SK-N-SH (cell line): ENCODE measurements around the gene SECISBP2L. TPM values are rescaled to one million over a fixed set of nuclear protein-coding genes. Genes with fewer than 3 reads are reported as not detected.

Experiments used
- CTCF ChIA-PET: fragments of 300-600, 350-600 bp; formaldehyde crosslinking; extraction: SDS; loops from one replicate; lab custom pipeline; 2021; lab: Yijun Ruan, JAX
- POLR2A ChIA-PET: fragments of 350-600 bp; sonication (Branson Sonifier 250); formaldehyde crosslinking; extraction: SDS; loops from one replicate; lab custom pipeline; 2020; ENCODE audit warnings: antibody characterized with exemption, inconsistent platforms; lab: Yijun Ruan, JAX
- DNase-seq: peaks from one replicate; pipeline ENCODE4 v3.0.0; 2012
- H2AFZ ChIP-seq: fragments of 200-600 bp; sonication (generic); 2 replicates; pipeline ENCODE4 v1.8.1; 2016; ENCODE audit warnings: antibody characterized with exemption, mild to moderate bottlenecking, low read depth
- H3F3A ChIP-seq: fragments of 200-600 bp; sonication (generic); replicated peaks from 2 replicates; pipeline ENCODE3; 2016; ENCODE audit warnings: antibody characterized with exemption, mild to moderate bottlenecking; ENCODE audit not compliant: insufficient read depth
- H3K27ac ChIP-seq, 2 experiments: fragments of 200-500 bp in 1 of 2; fragments of 200-600 bp in 1 of 2; sonication (Bioruptor generic) in 1 of 2; sonication (generic), shearing (Covaris generic) in 1 of 2; 2 replicates each; pipeline versions ENCODE4 v1.5.1 to v1.6.1; 2014 to 2016; ENCODE audit warnings: low read depth in 2 of 2, inconsistent platforms in 1 of 2, low read length in 1 of 2, mild to moderate bottlenecking in 1 of 2, mixed read lengths in 1 of 2
- H3K27me3 ChIP-seq: fragments of 200-600 bp; sonication (generic), shearing (Covaris generic); 2 replicates; pipeline ENCODE4 v1.6.1; 2016; ENCODE audit warnings: mixed run types; ENCODE audit not compliant: insufficient read depth
- H3K36me3 ChIP-seq, 2 experiments: fragments of 200-500 bp in 1 of 2; fragments of 200-600 bp in 1 of 2; sonication (Bioruptor generic) in 1 of 2; sonication (generic) in 1 of 2; replicated peaks in 1 of 2; 2 replicates each; pipeline versions ENCODE3 to v1.5.1; 2014 to 2016; ENCODE audit warnings: low read length in 1 of 2, mild to moderate bottlenecking in 1 of 2; ENCODE audit not compliant: insufficient read depth in 2 of 2, control insufficient read depth in 1 of 2
- H3K4me1 ChIP-seq, 2 experiments: fragments of 200-500 bp in 1 of 2; fragments of 200-600 bp in 1 of 2; sonication (Bioruptor generic) in 1 of 2; sonication (generic), shearing (Covaris generic) in 1 of 2; 2 replicates each; pipeline versions ENCODE4 v1.5.1 to v1.6.1; 2014 to 2016; ENCODE audit warnings: low read depth in 1 of 2, low read length in 1 of 2, mixed run types in 1 of 2; ENCODE audit not compliant: insufficient read depth in 2 of 2, control insufficient read depth in 1 of 2
- H3K4me2 ChIP-seq: fragments of 200-600 bp; sonication (generic), shearing (Covaris generic); 2 replicates; pipeline ENCODE4 v1.6.1; 2017; ENCODE audit warnings: mixed run types
- H3K4me3 ChIP-seq, 2 experiments: fragments of 200-500 bp in 1 of 2; fragments of 200-600 bp in 1 of 2; sonication (Bioruptor generic) in 1 of 2; sonication (generic), shearing (Covaris generic) in 1 of 2; 2 replicates each; pipeline versions ENCODE4 v1.5.1 to v1.8.1; 2014 to 2016; ENCODE audit warnings: low read depth in 2 of 2, inconsistent platforms in 1 of 2, low read length in 1 of 2, mild to moderate bottlenecking in 1 of 2, mixed read lengths in 1 of 2, moderate library complexity in 1 of 2
- H3K79me2 ChIP-seq: fragments of 200-600 bp; sonication (generic); 2 replicates; pipeline ENCODE4 v1.8.1; 2017; ENCODE audit warnings: mild to moderate bottlenecking; ENCODE audit not compliant: insufficient read depth
- H3K9ac ChIP-seq: fragments of 200-600 bp; sonication (generic); 2 replicates; pipeline ENCODE4 v1.6.1; 2017; ENCODE audit warnings: mixed run types
- H3K9me2 ChIP-seq: fragments of 200-600 bp; sonication (generic); 2 replicates; pipeline ENCODE4 v1.6.1; 2017; ENCODE audit warnings: mixed run types
- H3K9me3 ChIP-seq: fragments of 200-600 bp; sonication (generic); 2 replicates; pipeline ENCODE4 v1.6.1; 2017; ENCODE audit warnings: mixed run types, mild to moderate bottlenecking, moderate library complexity
- H4K20me1 ChIP-seq: fragments of 200-600 bp; sonication (generic); 2 replicates; pipeline ENCODE4 v1.6.1; 2017; ENCODE audit warnings: mild to moderate bottlenecking, mixed run types; ENCODE audit not compliant: insufficient read depth
- CHD2 ChIP-seq: fragments of 150-350 bp; IDR thresholded peaks from 2 replicates; pipeline ENCODE4 v1.6.1; 2018; ENCODE audit warnings: low read length; ENCODE audit not compliant: partially characterized antibody
- EP300 ChIP-seq, 2 experiments: IDR thresholded peaks; 2 replicates each; pipeline versions ENCODE4 v1.4.0 to v1.6.1; 2012; ENCODE audit warnings: borderline replicate concordance in 1 of 2, low read depth in 1 of 2, low read length in 1 of 2
- EZH2phosphoT487 ChIP-seq: fragments of 200-600 bp; sonication (generic); IDR thresholded peaks from 2 replicates; pipeline ENCODE4 v1.6.1; 2017; ENCODE audit warnings: low read depth, mixed run types, mild to moderate bottlenecking, antibody characterized with exemption, moderate library complexity, borderline replicate concordance
- FOXJ3 ChIP-seq: sonication (generic); formaldehyde crosslinking; IDR thresholded peaks from 2 replicates; pipeline ENCODE4 v1.5.1; 2020; ENCODE audit warnings: mild to moderate bottlenecking, missing genetic modification reagents
- FOXM1 ChIP-seq: IDR thresholded peaks from 2 replicates; pipeline ENCODE4 v1.4.0; 2012; ENCODE audit warnings: low read depth, mild to moderate bottlenecking
- GABPA ChIP-seq: IDR thresholded peaks from 2 replicates; pipeline ENCODE4 v1.4.0; 2012; ENCODE audit warnings: low read depth, mild to moderate bottlenecking
- JUND ChIP-seq: IDR thresholded peaks from 2 replicates; pipeline ENCODE4 v1.4.0; 2012
- MEF2A ChIP-seq: IDR thresholded peaks from 2 replicates; pipeline ENCODE4 v1.4.0; 2012; ENCODE audit warnings: low read depth, borderline replicate concordance
- NRF1 ChIP-seq: IDR thresholded peaks from 2 replicates; pipeline ENCODE4 v1.6.1; 2012; ENCODE audit warnings: low read depth, mild to moderate bottlenecking, low read length
- RAD21 ChIP-seq: IDR thresholded peaks from 2 replicates; pipeline ENCODE4 v1.6.1; 2012; ENCODE audit warnings: mild to moderate bottlenecking, low read length
- RCOR1 ChIP-seq: fragments of 150-350 bp; IDR thresholded peaks from 2 replicates; pipeline ENCODE4 v1.6.1; 2017; ENCODE audit warnings: antibody characterized with exemption, low read length
- RFX5 ChIP-seq: IDR thresholded peaks from 2 replicates; pipeline ENCODE4 v1.6.1; 2012; ENCODE audit warnings: mild to moderate bottlenecking, improper control_type of control experiment, low read length
- SIN3A ChIP-seq: IDR thresholded peaks from 2 replicates; pipeline ENCODE4 v1.6.1; 2012; ENCODE audit warnings: low read depth, mild to moderate bottlenecking, low read length, moderate library complexity, borderline replicate concordance
- WGBS: methylation state at CpG from one replicate; pipeline ENCODE4 v1.1.6; 2017; ENCODE audit warnings: low lambda C conversion rate; 5-methylcytosine and 5-hydroxymethylcytosine counted together
- polyA plus RNA-seq, 3 experiments: library from polyadenylated mRNA; depleted of rRNA; stranded (reverse); fragments of >200 nt; gene quantifications; 2 replicates each; pipeline ENCODE4 v1.2.3, GENCODE V29; 2012
- TF ChIP-seq, protein P1 (sequence below): IDR thresholded peaks from 2 replicates; pipeline ENCODE4; 2012
- TF ChIP-seq, protein P2 (sequence below): IDR thresholded peaks from 2 replicates; pipeline ENCODE4 v1.4.0; 2012; ENCODE audit warnings: low read depth, borderline replicate concordance
- TF ChIP-seq, protein P3 (sequence below): fragments of 200-600 bp; sonication (generic); IDR thresholded peaks from 2 replicates; pipeline ENCODE4 v1.6.1; 2017; ENCODE audit warnings: antibody characterized with exemption, mild to moderate bottlenecking, moderate library complexity
- TF ChIP-seq, protein P4 (sequence below): IDR thresholded peaks from 2 replicates; pipeline ENCODE4 v1.6.1; 2012; ENCODE audit warnings: mild to moderate bottlenecking, low read depth, low read length, moderate library complexity

SECISBP2L gene
- polyA plus RNA-seq, 1 of the 3 experiments (the other 2 are of a cell fraction) = 6.0 TPM

DNA sequence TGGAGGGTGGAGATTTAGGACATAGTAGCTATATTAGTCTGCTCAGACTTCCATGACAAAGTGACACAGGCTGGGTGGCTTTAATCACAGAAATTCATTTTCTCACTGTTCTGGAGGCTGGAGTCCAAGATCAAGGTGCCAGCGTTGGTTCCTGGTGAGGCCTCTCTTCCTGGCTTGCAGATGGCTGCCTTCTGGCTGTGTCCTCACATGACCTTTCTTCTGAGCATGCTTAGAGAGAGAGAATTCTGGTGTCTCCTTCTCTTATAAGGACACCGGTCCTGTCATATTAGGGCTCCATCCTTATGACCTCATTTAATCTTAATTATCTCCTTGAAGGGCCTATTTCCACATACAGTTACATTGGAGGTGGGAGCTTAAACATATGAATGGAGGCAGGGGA is 67.6 kb downstream of the SECISBP2L start:
- no peak overlapping the region for H3K27ac ChIP-seq
- peaks cover 0 to 15% of the 10 kb centered on the region in 2 experiments; a peak in 2 of 4 replicates for H3K4me1 ChIP-seq
- no peaks in the 10 kb centered on the region for H3K9me3 ChIP-seq
- H3K27me3 ChIP-seq = no peaks in the 10 kb centered on the region
- H4K20me1 ChIP-seq = no peaks in the 10 kb centered on the region
- ChIA-PET CTCF (no interaction called here), POLR2A (no interaction called here)
- no peak overlapping the region for H3K4me2 ChIP-seq
- peaks cover 3% of the 10 kb centered on the region for H3F3A ChIP-seq
- DNase-seq = no peak
- no peak overlapping the region for H3K4me3 ChIP-seq
- H3K9me2 ChIP-seq = no peaks in the 10 kb centered on the region
- H3K36me3 ChIP-seq = no peaks in the 10 kb centered on the region
- no peak overlapping the region for H2AFZ ChIP-seq
- TF ChIP-seq FOXJ3 (CRISPR knock-in tag) = no peak
- no peak for TF ChIP-seq CHD2
- no peak for TF ChIP-seq JUND
- TF ChIP-seq GABPA = no peak
- TF ChIP-seq RFX5 = no peak
- no peak for TF ChIP-seq FOXM1
- no peak for TF ChIP-seq EZH2phosphoT487
- TF ChIP-seq SIN3A = no peak
- TF ChIP-seq RAD21 = no peak
- TF ChIP-seq, protein P1, sequence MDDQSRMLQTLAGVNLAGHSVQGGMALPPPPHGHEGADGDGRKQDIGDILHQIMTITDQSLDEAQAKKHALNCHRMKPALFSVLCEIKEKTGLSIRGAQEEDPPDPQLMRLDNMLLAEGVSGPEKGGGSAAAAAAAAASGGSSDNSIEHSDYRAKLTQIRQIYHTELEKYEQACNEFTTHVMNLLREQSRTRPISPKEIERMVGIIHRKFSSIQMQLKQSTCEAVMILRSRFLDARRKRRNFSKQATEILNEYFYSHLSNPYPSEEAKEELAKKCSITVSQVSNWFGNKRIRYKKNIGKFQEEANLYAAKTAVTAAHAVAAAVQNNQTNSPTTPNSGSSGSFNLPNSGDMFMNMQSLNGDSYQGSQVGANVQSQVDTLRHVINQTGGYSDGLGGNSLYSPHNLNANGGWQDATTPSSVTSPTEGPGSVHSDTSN = no peak
- no peak for TF ChIP-seq RCOR1
- TF ChIP-seq, protein P2, sequence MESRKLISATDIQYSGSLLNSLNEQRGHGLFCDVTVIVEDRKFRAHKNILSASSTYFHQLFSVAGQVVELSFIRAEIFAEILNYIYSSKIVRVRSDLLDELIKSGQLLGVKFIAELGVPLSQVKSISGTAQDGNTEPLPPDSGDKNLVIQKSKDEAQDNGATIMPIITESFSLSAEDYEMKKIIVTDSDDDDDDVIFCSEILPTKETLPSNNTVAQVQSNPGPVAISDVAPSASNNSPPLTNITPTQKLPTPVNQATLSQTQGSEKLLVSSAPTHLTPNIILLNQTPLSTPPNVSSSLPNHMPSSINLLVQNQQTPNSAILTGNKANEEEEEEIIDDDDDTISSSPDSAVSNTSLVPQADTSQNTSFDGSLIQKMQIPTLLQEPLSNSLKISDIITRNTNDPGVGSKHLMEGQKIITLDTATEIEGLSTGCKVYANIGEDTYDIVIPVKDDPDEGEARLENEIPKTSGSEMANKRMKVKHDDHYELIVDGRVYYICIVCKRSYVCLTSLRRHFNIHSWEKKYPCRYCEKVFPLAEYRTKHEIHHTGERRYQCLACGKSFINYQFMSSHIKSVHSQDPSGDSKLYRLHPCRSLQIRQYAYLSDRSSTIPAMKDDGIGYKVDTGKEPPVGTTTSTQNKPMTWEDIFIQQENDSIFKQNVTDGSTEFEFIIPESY = no peak
- no peak for TF ChIP-seq MEF2A
- TF ChIP-seq NRF1 = no peak
- TF ChIP-seq, protein P3, sequence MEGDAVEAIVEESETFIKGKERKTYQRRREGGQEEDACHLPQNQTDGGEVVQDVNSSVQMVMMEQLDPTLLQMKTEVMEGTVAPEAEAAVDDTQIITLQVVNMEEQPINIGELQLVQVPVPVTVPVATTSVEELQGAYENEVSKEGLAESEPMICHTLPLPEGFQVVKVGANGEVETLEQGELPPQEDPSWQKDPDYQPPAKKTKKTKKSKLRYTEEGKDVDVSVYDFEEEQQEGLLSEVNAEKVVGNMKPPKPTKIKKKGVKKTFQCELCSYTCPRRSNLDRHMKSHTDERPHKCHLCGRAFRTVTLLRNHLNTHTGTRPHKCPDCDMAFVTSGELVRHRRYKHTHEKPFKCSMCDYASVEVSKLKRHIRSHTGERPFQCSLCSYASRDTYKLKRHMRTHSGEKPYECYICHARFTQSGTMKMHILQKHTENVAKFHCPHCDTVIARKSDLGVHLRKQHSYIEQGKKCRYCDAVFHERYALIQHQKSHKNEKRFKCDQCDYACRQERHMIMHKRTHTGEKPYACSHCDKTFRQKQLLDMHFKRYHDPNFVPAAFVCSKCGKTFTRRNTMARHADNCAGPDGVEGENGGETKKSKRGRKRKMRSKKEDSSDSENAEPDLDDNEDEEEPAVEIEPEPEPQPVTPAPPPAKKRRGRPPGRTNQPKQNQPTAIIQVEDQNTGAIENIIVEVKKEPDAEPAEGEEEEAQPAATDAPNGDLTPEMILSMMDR = no peak
- TF ChIP-seq EP300 (IDR thresholded peaks at IDR 0.05; ENCODE audit: borderline replicate concordance in 1 of 2, low read depth in 1 of 2, low read length in 1 of 2) = no peak
- TF ChIP-seq, protein P4, sequence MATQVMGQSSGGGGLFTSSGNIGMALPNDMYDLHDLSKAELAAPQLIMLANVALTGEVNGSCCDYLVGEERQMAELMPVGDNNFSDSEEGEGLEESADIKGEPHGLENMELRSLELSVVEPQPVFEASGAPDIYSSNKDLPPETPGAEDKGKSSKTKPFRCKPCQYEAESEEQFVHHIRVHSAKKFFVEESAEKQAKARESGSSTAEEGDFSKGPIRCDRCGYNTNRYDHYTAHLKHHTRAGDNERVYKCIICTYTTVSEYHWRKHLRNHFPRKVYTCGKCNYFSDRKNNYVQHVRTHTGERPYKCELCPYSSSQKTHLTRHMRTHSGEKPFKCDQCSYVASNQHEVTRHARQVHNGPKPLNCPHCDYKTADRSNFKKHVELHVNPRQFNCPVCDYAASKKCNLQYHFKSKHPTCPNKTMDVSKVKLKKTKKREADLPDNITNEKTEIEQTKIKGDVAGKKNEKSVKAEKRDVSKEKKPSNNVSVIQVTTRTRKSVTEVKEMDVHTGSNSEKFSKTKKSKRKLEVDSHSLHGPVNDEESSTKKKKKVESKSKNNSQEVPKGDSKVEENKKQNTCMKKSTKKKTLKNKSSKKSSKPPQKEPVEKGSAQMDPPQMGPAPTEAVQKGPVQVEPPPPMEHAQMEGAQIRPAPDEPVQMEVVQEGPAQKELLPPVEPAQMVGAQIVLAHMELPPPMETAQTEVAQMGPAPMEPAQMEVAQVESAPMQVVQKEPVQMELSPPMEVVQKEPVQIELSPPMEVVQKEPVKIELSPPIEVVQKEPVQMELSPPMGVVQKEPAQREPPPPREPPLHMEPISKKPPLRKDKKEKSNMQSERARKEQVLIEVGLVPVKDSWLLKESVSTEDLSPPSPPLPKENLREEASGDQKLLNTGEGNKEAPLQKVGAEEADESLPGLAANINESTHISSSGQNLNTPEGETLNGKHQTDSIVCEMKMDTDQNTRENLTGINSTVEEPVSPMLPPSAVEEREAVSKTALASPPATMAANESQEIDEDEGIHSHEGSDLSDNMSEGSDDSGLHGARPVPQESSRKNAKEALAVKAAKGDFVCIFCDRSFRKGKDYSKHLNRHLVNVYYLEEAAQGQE = no peak
- no peaks in the 10 kb centered on the region for H3K79me2 ChIP-seq
- no peak overlapping the region for H3K9ac ChIP-seq
- 71% methylated on average over 2 of the region's 2 CpGs for WGBS
